Measurements from ENCODE around the gene OXGR1.
"Not testable (repeated sequence)": the region's sequence is repeated elsewhere in the genome, so short reads cannot be mapped to it uniquely, and the experiment has no call there.

OXGR1 gene

DNA sequence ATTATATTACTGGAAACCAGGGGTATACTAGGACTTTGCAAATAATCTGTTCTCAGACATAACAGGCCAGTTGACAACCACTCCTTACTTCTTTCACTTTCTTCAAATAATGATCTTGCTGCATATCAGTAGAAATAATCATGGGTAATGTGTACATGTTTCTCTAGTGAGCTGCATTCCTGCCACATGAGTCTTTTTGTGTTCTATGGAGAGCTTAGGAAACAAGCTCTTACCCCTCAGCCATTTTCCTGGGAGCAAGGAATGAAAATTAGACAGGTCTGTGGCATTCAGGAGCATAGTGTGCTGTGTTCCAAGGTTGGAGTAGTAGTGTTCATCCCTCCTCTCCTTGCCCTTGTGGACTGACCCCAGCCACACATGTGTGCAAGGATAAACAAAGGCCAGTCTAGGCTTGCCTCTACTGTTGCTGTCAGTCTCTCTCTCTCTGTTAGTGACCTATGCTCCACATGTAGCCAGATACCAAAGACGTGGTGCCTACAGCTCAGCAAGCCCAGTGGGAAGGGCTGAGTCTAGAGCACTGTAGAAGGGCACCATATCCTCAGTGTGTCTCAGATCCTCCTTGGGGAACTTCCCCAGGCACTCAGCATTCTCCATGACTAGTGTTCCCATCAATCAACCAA, 11.5 kb upstream of the OXGR1 start:
- DNase-seq (ENCODE audit: low read depth in 2 of 2, low spot score in 1 of 2): no peak

DNA sequence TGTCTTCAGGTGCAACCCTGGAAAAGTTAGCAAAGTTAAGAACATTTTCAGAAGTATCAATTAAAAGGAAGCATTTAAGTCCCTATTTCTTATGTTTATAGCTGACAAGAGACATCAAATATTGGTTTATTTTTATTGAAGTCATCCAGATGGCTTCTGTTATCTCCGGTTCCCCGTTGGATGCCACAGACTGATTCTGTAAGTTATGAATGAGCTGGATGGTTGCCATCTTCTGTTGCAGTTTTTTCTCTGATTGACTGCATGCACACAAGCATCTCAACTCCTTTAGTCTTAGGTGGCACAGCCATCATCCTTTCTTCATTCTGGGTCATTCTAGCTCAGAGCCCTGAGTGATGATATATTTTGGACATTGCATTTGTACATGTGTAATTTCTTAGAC, 10.6 kb upstream of the OXGR1 start:
- DNase-seq (ENCODE audit: low read depth in 2 of 2, low spot score in 1 of 2): no peak

DNA sequence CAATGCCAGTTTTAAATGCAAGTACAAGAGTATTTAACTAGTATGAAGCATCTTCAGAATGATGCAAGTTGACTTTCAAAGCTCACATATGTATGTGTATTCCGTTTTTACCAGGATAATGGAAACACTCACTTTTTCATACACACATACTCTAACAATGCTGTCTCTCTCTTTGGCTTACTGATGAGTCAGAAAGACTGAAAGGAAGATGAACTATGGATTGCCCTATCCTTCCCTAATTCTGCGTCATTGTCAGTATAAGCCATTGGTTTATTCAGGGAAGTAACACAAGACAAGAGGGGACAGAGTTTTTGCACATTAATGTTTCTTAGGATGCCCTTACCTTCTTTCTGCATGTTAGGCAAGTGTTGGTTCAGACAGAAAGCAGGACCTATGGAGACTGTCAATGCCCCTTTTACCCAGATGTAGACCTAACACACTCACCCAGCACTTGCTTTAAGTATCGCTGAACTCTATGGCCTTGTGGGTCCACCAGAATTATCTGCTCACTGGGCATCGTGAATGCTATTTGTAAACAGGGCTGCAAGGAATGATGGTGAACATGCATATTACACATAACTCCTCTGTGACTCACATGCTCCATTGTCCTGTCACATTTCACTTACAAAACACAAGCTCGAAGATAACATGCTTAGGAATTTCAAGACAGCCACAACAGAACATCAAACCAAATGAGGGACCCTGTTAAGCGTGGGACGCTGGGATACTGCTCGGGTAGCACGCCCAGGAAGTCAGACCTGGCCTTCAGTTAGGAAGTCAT, 10.0 kb upstream of the OXGR1 start:
- DNase-seq (ENCODE audit: low read depth in 2 of 2, low spot score in 1 of 2): no peak

DNA sequence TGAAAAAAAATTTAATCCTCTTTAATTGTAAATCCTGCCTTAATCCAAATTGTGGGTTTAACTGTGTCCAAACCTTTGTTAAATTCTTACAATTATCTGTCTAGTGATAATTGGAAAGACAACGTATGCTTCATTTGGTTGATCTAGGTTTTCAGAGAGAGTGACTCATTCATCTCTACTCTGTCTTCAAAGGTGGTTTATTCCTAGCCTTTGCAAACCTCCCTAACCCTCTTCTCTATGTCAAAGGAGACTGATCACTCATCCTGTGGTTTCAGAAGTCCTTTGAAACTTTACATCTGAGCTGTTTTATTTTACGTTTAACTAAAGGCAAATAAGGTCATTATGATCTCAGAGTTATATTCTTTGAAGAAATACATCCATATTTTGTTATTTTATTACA, 8.8 kb upstream of the OXGR1 start:
- DNase-seq (ENCODE audit: low read depth in 2 of 2, low spot score in 1 of 2): no peak

DNA sequence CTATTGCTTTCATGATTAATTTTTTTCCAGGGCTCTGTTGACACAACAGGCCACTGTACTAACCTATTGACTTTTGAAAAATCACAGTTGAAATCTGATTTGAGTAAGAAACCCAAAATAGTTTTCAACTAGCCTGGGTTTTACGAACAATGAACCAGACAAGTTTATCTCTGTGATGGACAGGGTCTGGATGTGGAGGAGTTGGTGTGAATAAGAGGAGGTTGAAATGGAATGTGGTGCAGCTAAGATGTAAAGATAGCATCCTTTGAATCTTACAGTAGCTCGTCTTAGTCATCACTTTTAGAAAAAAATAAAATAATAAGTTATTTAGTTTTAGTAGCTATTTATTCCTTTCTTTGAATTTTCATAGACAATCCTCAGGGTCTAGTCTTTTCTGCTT, 8.3 kb upstream of the OXGR1 start:
- DNase-seq (ENCODE audit: low read depth in 2 of 2, low spot score in 1 of 2): no peak

- DNase-seq (ENCODE audit: low read depth in 2 of 2, low spot score in 1 of 2): no peak
These were observed 7.4 kb upstream of the OXGR1 start for GRCh38 chr13:97001636-97002035.

- no peak for DNase-seq (ENCODE audit: low read depth in 2 of 2, low spot score in 1 of 2)
These were observed 6.1 kb upstream of the OXGR1 start for GRCh38 chr13:97000295-97000925.

DNA sequence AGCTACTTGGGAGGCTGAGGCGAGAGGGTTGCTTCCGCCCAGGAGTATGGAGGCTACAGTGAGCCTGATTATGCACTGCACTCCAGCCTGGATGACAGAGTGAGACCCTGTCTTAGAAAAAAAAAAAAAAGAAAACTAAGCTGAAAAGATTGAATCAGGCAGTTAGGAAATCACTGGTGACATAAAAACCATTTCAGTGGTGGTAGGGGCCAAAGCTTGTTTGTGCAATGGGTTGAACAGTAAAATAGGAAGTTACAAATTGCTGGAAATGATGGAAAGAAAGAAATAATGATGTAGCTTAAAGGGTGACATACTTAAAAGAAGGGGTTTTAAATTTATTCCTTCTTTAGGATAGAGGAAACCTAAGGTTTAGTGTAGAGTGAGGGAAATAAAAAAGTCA, 4.8 kb upstream of the OXGR1 start:
- no peak for DNase-seq (ENCODE audit: low read depth in 2 of 2, low spot score in 1 of 2)

DNA sequence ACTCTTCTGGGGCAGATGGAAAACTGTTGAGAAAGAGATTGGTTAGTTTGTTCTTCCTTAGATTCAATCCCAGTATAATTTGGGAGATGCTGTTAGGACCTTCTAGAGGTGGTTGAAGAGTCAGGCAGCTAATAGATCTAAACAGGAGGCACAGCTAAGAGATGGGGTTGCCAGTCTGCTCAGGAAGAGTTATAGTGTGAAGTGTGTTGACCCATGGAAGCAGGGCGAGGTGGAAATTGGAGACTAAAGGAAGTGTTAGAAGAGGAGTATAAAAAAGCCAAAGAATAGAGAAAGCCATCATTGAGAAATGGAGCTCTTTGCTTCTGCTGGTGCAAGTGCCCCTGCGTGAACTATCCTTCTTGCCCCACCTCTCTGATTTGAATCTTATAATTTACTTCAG, 3.8 kb upstream of the OXGR1 start:
- no peak for DNase-seq (ENCODE audit: low read depth in 2 of 2, low spot score in 1 of 2)

- DNase-seq (ENCODE audit: low read depth in 2 of 2, low spot score in 1 of 2): no peak
These were observed 2.6 kb upstream of the OXGR1 start for GRCh38 chr13:96996886-96997285.

GRCh38 chr13:96996107-96996506, 1.8 kb upstream of the OXGR1 start:
- no peak for DNase-seq (ENCODE audit: low read depth in 2 of 2, low spot score in 1 of 2)

DNA sequence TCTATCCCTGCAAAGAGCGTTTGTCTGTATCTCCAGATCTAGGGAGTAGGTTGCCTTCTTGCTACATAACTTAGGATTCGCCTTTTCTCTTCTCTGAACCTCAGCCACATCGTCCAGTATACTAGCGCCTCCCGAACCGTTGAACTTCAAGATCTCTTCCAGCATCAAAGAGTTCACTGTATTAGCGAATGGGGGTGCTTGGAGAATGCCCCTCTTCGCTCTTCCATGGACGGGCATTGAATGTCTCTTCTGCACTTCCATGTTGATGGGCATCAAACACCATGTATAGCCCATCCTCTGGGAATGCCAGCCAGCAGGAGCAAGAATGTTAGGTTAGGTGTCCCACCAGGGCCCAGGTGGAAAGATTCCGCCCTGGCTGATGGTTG, 575 bp upstream of the OXGR1 start:
- no peak for DNase-seq (ENCODE audit: low read depth in 2 of 2, low spot score in 1 of 2)

GRCh38 chr13:96993634-96994016, 651 bp downstream of the OXGR1 start:
- no peak for DNase-seq (ENCODE audit: low read depth in 2 of 2, low spot score in 1 of 2)

- no peak for DNase-seq (ENCODE audit: low read depth in 2 of 2, low spot score in 1 of 2)
These were observed 1.6 kb downstream of the OXGR1 start for GRCh38 chr13:96992633-96993032.

GRCh38 chr13:96991072-96991471, 3.2 kb downstream of the OXGR1 start:
- no peak for DNase-seq (ENCODE audit: low read depth in 2 of 2, low spot score in 1 of 2)

DNA sequence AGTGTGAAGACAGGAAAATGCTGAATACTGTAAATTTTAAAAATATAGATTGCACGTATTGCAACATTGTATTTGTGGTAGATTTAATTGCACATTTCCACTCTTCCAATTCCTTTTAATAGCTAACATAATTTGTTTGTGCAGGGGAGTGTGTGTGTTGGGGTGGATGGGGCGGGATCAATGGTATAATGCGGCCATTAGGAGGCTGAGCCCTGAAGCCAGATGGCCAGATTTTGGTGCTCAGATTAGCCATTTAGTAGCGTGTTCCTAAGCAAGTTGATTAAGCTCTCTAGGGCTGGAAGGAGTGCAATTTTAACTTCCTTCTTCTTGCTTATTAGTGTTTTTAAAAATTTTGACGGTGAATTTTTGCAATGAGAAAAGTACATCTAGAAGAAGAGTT, 5.8 kb downstream of the OXGR1 start:
- no peak for DNase-seq (ENCODE audit: low read depth in 2 of 2, low spot score in 1 of 2)

DNA sequence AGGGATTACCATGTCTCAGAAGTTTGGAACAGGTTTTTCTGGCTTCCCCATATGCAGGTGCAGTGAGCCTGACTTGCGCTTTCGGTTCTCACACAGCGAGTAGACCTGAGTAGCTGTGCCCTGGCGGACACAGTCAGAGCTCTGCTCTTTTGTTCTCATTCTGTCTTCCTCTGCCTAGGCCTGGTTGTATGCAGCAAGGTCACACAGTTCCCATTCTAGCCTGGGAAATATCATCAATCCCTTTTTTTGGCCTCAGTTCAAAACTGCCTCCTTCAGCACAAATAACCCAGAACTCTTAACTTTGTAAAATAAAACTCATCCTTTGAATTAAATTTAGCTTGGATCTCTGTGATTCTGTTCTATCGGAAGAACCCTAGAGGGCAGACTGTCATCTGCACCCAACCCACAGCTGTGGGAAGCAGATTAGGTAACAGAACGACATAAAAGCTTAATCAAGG, 10.2 kb downstream of the OXGR1 start:
- no peak for DNase-seq (ENCODE audit: low read depth in 2 of 2, low spot score in 1 of 2)

GRCh38 chr13:96982672-96983071, 11.6 kb downstream of the OXGR1 start:
- no peak for DNase-seq (ENCODE audit: low read depth in 2 of 2, low spot score in 1 of 2)

- not testable (repeated sequence) for DNase-seq (ENCODE audit: low read depth in 2 of 2, low spot score in 1 of 2)
These were observed 14.4 kb downstream of the OXGR1 start for GRCh38 chr13:96979861-96980260.

GRCh38 chr13:96968027-96968426, 26.2 kb downstream of the OXGR1 start:
- no peak for DNase-seq (ENCODE audit: low read depth in 2 of 2, low spot score in 1 of 2)

DNA sequence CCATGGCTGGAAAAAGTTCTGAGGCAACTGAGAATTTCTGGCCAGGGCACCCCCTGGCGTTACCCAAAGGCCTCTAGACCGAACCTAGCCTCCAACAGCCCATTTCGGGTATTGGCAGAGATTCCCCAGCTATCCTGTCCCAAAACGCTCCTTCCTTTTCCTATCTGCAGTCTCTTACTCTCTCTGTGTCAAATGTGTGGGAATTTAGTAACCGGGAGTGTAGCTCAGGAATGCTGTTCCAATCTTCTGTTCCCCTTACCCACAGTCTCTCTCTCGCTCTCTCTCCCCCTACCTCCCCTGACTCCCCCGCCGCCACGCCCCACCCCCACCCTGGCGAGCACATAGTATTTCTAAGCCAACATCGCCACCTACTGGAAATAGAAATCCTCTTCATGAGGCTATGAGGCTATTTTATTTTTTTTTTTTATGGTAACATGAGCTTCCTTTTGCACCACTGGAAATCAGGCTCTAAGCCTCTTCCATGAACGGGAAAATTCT, 27.0 kb downstream of the OXGR1 start:
- DNase-seq (ENCODE audit: low read depth in 2 of 2, low spot score in 1 of 2): no peak

- DNase-seq (ENCODE audit: low read depth in 2 of 2, low spot score in 1 of 2): no peak
These were observed 27.7 kb downstream of the OXGR1 start for GRCh38 chr13:96966415-96967102.
